ENCODE results near the gene FAM20A. TPM values are rescaled to one million over a fixed set of nuclear protein-coding genes. Genes with fewer than 3 reads are reported as not detected.

Gene FAM20A
- total and polyA plus RNA-seq, 2 experiments from 2014 or later = 9.3 to 10.9 TPM

- no peak overlapping the region for H3K4me2 ChIP-seq (ENCODE audit: unreplicated experiment)
- no peaks in the 10 kb centered on the region for H4K20me1 ChIP-seq (ENCODE audit: insufficient read depth)
- H3K79me2 ChIP-seq (ENCODE audit: insufficient read depth) = no peaks in the 10 kb centered on the region
- no peaks in the 10 kb centered on the region for H3K27me3 ChIP-seq (replicated peaks; ENCODE audit: insufficient read depth)
- no peak for DNase-seq
- 80 to 85% methylated on average over 6 of the region's 6 CpGs for WGBS, 2 experiments (ENCODE audit: low coverage in 1 of 2, low lambda C conversion rate in 2 of 2, missing lambda C conversion rate in 2 of 2)
- in situ Hi-C loops (cut with MboI) = no loop called here
- TF ChIP-seq EZH2phosphoT487 (IDR thresholded peaks at IDR 0.05; ENCODE audit: insufficient read depth, low read depth) (no peak), EZH2 (IDR thresholded peaks at IDR 0.05; ENCODE audit: insufficient read depth, poor library complexity, severe bottlenecking) (no peak)
- H3K4me3 ChIP-seq = no peak overlapping the region
- peaks cover 13% of the 10 kb centered on the region for H3K4me1 ChIP-seq (ENCODE audit: insufficient read depth)
- H3K9ac ChIP-seq = no peak overlapping the region
- no peak overlapping the region for H2AFZ ChIP-seq
- H3K27ac ChIP-seq = no peak overlapping the region
- no peaks in the 10 kb centered on the region for H3K36me3 ChIP-seq (ENCODE audit: low read depth)
- no peaks in the 10 kb centered on the region for H3K9me3 ChIP-seq (ENCODE audit: low read depth)
- peaks cover 17% of the 10 kb centered on the region for H3F3A ChIP-seq (ENCODE audit: insufficient read depth)
- H3K9me2 ChIP-seq (ENCODE audit: insufficient read depth) = no peaks in the 10 kb centered on the region
Observed at GRCh38 chr17:68572138-68572842, 28.9 kb downstream of the FAM20A start.

- Histone ChIP-seq H3K27ac (no peak overlapping the region), H3K36me3 (ENCODE audit: low read depth) (no peaks in the 10 kb centered on the region), H3K27me3 (replicated peaks; ENCODE audit: insufficient read depth) (no peaks in the 10 kb centered on the region), H3K4me1 (ENCODE audit: insufficient read depth) (peaks cover 19% of the 10 kb centered on the region), H4K20me1 (ENCODE audit: insufficient read depth) (no peaks in the 10 kb centered on the region), H3K9me2 (ENCODE audit: insufficient read depth) (no peaks in the 10 kb centered on the region; the same call in 1 of the 2 replicates), H3K9ac (no peak overlapping the region), H3K79me2 (ENCODE audit: insufficient read depth) (no peaks in the 10 kb centered on the region), H3K4me3 (no peak overlapping the region), H3K4me2 (ENCODE audit: unreplicated experiment) (no peak overlapping the region), H2AFZ (no peak overlapping the region), H3K9me3 (ENCODE audit: low read depth) (no peaks in the 10 kb centered on the region), H3F3A (ENCODE audit: insufficient read depth) (peaks cover 15% of the 10 kb centered on the region; the same call in 1 of the 2 replicates)
- 72 to 81% methylated on average over 1 of the region's 1 CpG for WGBS, 2 experiments (ENCODE audit: low coverage in 1 of 2, low lambda C conversion rate in 2 of 2, missing lambda C conversion rate in 2 of 2)
- peak; percentile 30 for DNase-seq
- no peak for TF ChIP-seq EZH2 (IDR thresholded peaks at IDR 0.05; ENCODE audit: insufficient read depth, poor library complexity, severe bottlenecking)
- TF ChIP-seq EZH2phosphoT487 (IDR thresholded peaks at IDR 0.05; ENCODE audit: insufficient read depth, low read depth) = no peak
- in situ Hi-C loops (cut with MboI) = no loop called here
Observed at GRCh38 chr17:68570526-68570925, 30.6 kb downstream of the FAM20A start.

- Histone ChIP-seq H3K4me3 (no peak overlapping the region), H3K4me2 (ENCODE audit: unreplicated experiment) (no peak overlapping the region), H3K4me1 (ENCODE audit: insufficient read depth) (peaks cover 29% of the 10 kb centered on the region), H3K9ac (no peak overlapping the region), H2AFZ (no peak overlapping the region), H3K27ac (no peak overlapping the region), H3K79me2 (ENCODE audit: insufficient read depth) (no peaks in the 10 kb centered on the region), H3K27me3 (replicated peaks; ENCODE audit: insufficient read depth) (no peaks in the 10 kb centered on the region), H4K20me1 (ENCODE audit: insufficient read depth) (no peaks in the 10 kb centered on the region), H3K36me3 (ENCODE audit: low read depth) (no peaks in the 10 kb centered on the region), H3K9me3 (ENCODE audit: low read depth) (no peaks in the 10 kb centered on the region), H3K9me2 (ENCODE audit: insufficient read depth) (no peaks in the 10 kb centered on the region; the same call in 1 of the 2 replicates), H3F3A (ENCODE audit: insufficient read depth) (peaks cover 15% of the 10 kb centered on the region; the same call in 1 of the 2 replicates)
- TF ChIP-seq EZH2phosphoT487 (IDR thresholded peaks at IDR 0.05; ENCODE audit: insufficient read depth, low read depth) (no peak), EZH2 (IDR thresholded peaks at IDR 0.05; ENCODE audit: insufficient read depth, poor library complexity, severe bottlenecking) (no peak)
- DNase-seq = no peak
- in situ Hi-C loops (cut with MboI) = no loop called here
Observed at GRCh38 chr17:68569346-68569745, 31.8 kb downstream of the FAM20A start.

- H3K27ac ChIP-seq = no peak overlapping the region
- in situ Hi-C loops (cut with MboI) = no loop called here
- no peak overlapping the region for H3K9ac ChIP-seq
- peaks cover 29% of the 10 kb centered on the region for H3K4me1 ChIP-seq (ENCODE audit: insufficient read depth)
- no peaks in the 10 kb centered on the region for H3K36me3 ChIP-seq (ENCODE audit: low read depth)
- H3K4me3 ChIP-seq = no peak overlapping the region
- H3K9me3 ChIP-seq (ENCODE audit: low read depth) = no peaks in the 10 kb centered on the region
- H3K9me2 ChIP-seq (ENCODE audit: insufficient read depth) = no peaks in the 10 kb centered on the region; the same call in 1 of the 2 replicates
- no peaks in the 10 kb centered on the region for H3K27me3 ChIP-seq (replicated peaks; ENCODE audit: insufficient read depth)
- peaks cover 15% of the 10 kb centered on the region; the same call in 1 of the 2 replicates for H3F3A ChIP-seq (ENCODE audit: insufficient read depth)
- no peak overlapping the region for H2AFZ ChIP-seq
- DNase-seq = no peak
- H3K4me2 ChIP-seq (ENCODE audit: unreplicated experiment) = no peak overlapping the region
- H3K79me2 ChIP-seq (ENCODE audit: insufficient read depth) = no peaks in the 10 kb centered on the region
- TF ChIP-seq EZH2phosphoT487 (IDR thresholded peaks at IDR 0.05; ENCODE audit: insufficient read depth, low read depth) (no peak), EZH2 (IDR thresholded peaks at IDR 0.05; ENCODE audit: insufficient read depth, poor library complexity, severe bottlenecking) (no peak)
- 85 to 86% methylated on average over 2 of the region's 2 CpGs for WGBS, 2 experiments (ENCODE audit: low coverage in 1 of 2, low lambda C conversion rate in 2 of 2, missing lambda C conversion rate in 2 of 2)
- no peaks in the 10 kb centered on the region for H4K20me1 ChIP-seq (ENCODE audit: insufficient read depth)
Observed at GRCh38 chr17:68568581-68568980, 32.6 kb downstream of the FAM20A start.

Data from GM23248 (cell line).